T-helper 22 cell (primary cell): ENCODE measurements around the gene CYP2A6.
A peak's percentile ranks its signal among the peaks of the same experiment; 100 is the strongest.
"Not testable (repeated sequence)": the region's sequence is repeated elsewhere in the genome, so short reads cannot be mapped to it uniquely, and the experiment has no call there.

Experiments used
- DNase-seq: peaks from one replicate; pipeline ENCODE4 v3.0.0-alpha.2; 2020; ENCODE audit warnings: low read depth

Gene CYP2A6, protein sequence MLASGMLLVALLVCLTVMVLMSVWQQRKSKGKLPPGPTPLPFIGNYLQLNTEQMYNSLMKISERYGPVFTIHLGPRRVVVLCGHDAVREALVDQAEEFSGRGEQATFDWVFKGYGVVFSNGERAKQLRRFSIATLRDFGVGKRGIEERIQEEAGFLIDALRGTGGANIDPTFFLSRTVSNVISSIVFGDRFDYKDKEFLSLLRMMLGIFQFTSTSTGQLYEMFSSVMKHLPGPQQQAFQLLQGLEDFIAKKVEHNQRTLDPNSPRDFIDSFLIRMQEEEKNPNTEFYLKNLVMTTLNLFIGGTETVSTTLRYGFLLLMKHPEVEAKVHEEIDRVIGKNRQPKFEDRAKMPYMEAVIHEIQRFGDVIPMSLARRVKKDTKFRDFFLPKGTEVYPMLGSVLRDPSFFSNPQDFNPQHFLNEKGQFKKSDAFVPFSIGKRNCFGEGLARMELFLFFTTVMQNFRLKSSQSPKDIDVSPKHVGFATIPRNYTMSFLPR

GRCh38 chr19:40850277-40850676 is at the start of gene CYP2A6:
Gene CYP2A6, minus strand, starts transcription at chr19:40850447. Its CDS starts 21 bp downstream, at chr19:40850426.
- DNase-seq = not testable (repeated sequence)

DNA sequence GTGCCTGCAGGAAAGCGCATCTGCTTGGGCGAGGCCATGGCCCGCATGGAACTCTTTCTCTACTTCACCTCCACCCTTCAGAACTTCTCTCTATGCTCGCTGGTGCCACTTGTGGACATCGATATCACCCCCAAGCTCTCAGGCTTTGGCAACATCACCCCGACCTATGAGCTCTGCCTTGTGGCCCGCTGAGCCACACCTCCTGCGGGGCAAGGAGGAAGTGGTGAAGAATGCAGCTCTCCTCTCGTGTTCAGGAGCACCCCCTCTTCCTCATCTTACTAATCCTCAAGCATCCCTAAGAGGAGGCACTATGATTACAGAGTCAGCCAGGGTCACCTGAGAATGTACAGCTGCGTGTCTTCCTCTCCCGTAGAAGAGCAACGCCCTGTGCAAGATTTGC is 49.7 kb upstream of the CYP2A6 start:
- DNase-seq = not testable (repeated sequence)

- DNase-seq = not testable (repeated sequence)
Measured at GRCh38 chr19:40896843-40897789, 46.9 kb upstream of the CYP2A6 start.

DNA sequence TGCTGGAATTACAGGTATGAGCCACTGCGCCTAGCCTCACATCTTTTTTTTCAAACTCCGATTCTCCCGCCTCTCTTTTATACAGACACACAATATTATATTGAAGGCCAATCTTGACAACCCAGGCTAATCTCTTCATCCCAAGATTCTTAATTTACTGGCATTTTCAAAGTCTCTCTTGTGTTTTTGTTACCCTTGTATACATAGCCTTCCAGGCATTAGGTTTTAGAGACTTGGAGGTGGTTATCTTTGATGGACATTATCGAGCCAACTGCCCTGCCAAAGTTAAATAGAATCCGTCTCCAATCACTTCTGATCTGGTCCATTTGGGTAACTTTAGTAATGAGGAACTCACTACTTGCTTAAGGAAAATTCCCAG is 46.2 kb upstream of the CYP2A6 start:
- DNase-seq = no peak

- DNase-seq = no peak
Measured at GRCh38 chr19:40893112-40893511, 42.9 kb upstream of the CYP2A6 start.

DNA sequence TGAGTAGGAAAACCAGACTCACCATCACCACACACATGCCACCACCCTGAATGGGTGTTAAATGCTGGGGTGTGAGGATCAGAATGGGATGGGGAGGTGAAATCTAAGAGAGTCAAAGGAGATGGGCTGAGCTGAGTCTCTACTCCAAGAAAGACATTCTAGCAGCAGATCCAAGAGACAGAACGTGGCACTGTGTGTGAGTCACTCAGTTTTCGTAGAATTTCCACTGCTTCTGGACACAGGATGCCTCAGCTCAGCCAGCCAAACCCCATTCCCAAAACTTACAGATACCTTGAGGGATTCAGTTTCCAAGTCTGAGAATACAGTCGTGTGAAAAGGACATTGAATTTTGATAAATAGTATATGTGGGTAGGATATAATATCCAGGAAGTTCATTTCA is 39.1 kb upstream of the CYP2A6 start:
- DNase-seq = no peak

DNA sequence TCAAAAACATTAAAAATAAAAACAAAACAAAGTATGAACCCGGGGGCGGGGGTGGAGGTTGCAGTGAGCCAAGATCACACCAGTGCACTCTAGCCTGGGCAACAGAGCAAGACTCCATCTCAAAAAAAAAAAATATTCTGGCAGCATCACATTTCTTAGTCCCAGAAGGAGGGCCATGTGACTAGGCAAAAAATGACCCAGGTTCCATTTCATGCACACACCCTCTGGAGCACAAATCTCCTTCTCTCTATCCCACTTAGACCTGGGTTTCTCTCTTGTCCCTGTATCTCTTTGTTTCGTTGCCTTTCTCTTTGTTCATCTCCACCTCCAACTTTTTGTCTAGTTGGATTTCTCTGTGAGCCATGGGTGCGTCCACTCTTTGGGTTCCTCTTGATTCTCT is 37.9 kb upstream of the CYP2A6 start:
- DNase-seq = no peak

GRCh38 chr19:40884187-40884931 is 34.1 kb upstream of the CYP2A6 start:
- DNase-seq = not testable (repeated sequence)

DNA sequence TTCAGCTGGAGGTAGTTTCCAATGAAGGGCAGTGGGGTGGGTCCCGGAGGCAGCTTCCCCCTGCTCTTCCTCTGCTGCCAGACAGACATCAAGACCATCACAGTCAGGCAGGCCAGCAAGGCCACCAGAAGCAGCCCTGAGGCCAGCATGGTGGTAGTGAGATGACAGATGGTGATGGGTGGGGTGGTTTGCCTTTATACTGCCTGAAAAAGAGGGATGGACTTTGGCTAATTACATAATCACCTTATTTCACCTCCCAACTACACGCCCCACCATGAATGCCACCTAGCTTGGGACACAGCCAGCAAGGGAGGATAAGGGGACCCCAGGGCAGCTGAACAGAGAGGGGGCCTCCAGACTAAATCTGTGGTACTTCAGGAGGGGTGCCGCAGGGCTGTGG is 31.8 kb upstream of the CYP2A6 start, which contains the start of gene CYP2A7:
CYP2A7 (minus strand) TSS at position 170 of the 400 bp plus-strand sequence; CDS start at position 149, 21 bp downstream.
- DNase-seq = not testable (repeated sequence)

- DNase-seq = not testable (repeated sequence)
Measured at GRCh38 chr19:40879349-40879748, 29.1 kb upstream of the CYP2A6 start.

- peak; percentile 69 for DNase-seq
Measured at GRCh38 chr19:40875526-40875951, 25.3 kb upstream of the CYP2A6 start.

DNA sequence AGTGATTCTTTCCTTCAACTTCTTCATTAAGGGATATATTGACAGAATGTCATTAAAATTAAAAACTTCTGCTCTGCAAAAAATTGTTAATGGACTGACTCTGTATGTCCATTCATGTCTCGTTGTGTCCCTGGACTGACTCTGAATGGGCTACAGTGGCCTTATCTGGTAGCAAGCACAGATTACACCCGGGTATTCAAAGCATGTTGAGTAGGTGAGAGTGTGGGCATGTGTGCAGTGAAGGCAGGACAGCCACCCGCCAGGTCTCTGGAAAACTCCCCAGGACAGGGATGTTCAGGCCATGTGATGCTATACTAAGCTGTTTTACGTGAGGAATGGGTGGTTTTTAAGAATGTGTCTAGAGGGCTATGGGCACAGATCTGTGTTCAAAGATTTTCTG is 24.6 kb upstream of the CYP2A6 start:
- DNase-seq = not testable (repeated sequence)

DNA sequence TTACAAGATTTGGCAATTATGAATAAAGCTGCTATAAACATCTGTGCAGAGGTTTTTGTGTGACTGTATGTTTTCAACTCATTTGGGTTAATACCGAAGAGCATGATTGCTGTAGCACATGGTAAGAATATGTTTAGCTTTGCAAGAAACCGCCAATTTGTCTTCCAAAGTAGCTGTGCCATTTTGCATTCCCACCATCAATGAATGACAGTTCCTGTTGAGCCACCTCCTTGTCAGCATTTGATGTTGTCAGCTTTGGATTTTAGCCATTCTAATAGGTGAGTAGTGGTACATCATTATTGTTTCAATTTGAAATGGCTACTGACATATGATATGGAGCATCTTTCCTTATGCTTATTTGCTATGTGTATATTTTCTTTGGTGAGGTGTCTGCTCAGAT is 23.6 kb upstream of the CYP2A6 start:
- DNase-seq = not testable (repeated sequence)

- DNase-seq = no peak
Measured at GRCh38 chr19:40872209-40872608, 22.0 kb upstream of the CYP2A6 start.

- DNase-seq = no peak
Measured at GRCh38 chr19:40867701-40868100, 17.5 kb upstream of the CYP2A6 start.

- DNase-seq = not testable (repeated sequence)
Measured at GRCh38 chr19:40864739-40865496, 14.7 kb upstream of the CYP2A6 start.

GRCh38 chr19:40862785-40863184 is 12.5 kb upstream of the CYP2A6 start:
- no peak for DNase-seq

- no peak for DNase-seq
Measured at GRCh38 chr19:40862333-40862732, 12.1 kb upstream of the CYP2A6 start.

DNA sequence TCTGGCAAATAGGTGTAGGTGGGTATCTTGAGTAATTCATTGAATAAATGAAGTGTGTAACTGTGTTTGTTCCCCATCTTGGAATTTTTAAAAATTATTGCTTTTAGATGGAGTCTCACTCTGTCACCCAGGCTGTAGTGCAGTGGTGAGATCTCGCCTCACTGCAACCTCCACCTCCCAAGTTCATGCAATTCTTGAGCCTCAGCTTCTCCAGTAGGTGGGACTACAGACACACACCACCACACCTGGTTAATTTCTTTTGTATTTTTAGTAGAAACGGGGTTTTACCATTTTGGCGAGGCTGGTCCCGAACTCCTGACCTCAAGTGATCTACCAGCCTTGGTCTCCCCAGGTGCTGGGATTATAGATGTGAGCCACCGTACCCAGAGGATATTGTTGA is 7.9 kb upstream of the CYP2A6 start:
- no peak for DNase-seq

GRCh38 chr19:40852467-40853152 is 2.4 kb upstream of the CYP2A6 start:
- DNase-seq = not testable (repeated sequence)
